ENCODE data around the gene C1GALT1C1.

C1GALT1C1 gene

DNA sequence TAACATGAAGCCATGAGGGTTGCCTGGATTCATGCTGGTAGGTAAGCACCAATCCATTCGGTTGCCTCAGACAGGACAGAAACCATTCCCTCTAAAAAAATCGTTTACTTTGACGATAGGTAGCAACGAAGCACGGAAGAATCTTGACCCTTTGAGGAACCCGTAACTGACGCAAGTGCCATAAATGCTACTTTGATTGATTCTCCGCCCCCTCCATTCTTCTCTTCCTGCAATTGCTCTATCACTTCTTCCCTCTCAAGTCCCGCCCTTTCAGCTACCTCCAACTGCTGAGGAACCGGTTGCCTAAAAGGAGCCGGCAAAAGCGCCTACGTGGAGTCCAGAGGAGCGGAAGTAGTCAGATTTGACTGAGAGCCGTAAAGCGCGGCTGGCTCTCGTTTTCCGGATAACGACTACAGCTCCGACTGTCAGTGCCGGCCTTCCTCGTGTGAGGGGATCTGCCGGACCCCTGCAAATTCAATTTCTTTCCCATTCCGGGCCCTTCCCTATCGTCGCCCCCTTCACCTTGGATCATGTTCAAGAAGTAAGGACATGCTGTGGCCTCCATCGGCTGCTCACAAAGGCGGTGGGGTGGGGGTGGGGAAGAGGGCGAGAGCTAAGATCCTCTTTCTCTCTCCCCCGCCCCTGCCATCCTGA lies 26.0 kb downstream of the C1GALT1C1 start, which contains the start of gene MCTS1:
Gene MCTS1, plus strand, starts transcription at position 395 of the 654 bp plus-strand sequence. Its CDS starts 136 bp downstream, at position 531.
- peak within 1 kb of the TSS; percentile 93 for H3K4me3 ChIP-seq (ENCODE audit: low read depth, low read length)
- peak; percentile 93 for DNase-seq (ENCODE audit: low read depth)
- TF ChIP-seq, protein P1, sequence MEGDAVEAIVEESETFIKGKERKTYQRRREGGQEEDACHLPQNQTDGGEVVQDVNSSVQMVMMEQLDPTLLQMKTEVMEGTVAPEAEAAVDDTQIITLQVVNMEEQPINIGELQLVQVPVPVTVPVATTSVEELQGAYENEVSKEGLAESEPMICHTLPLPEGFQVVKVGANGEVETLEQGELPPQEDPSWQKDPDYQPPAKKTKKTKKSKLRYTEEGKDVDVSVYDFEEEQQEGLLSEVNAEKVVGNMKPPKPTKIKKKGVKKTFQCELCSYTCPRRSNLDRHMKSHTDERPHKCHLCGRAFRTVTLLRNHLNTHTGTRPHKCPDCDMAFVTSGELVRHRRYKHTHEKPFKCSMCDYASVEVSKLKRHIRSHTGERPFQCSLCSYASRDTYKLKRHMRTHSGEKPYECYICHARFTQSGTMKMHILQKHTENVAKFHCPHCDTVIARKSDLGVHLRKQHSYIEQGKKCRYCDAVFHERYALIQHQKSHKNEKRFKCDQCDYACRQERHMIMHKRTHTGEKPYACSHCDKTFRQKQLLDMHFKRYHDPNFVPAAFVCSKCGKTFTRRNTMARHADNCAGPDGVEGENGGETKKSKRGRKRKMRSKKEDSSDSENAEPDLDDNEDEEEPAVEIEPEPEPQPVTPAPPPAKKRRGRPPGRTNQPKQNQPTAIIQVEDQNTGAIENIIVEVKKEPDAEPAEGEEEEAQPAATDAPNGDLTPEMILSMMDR (IDR thresholded peaks at IDR 0.05; ENCODE audit: insufficient read depth, low read depth, low read length, missing control alignments), result no peak

GRCh38 chrX:120585702-120586101 lies 44.2 kb downstream of the C1GALT1C1 start:
- no peak for DNase-seq (ENCODE audit: low read depth)
- TF ChIP-seq, protein P1 (IDR thresholded peaks at IDR 0.05; ENCODE audit: insufficient read depth, low read depth, low read length, missing control alignments), result no peak
- no peak overlapping the region for H3K4me3 ChIP-seq (ENCODE audit: low read depth, low read length)

Measured in GM12865 (cell line).